GM12892 (cell line): ENCODE measurements around the gene KCNJ18.
"Not testable (repeated sequence)": the region's sequence is repeated elsewhere in the genome, so short reads cannot be mapped to it uniquely, and the experiment has no call there.

Source experiments
- POLR2A ChIP-seq: IDR thresholded peaks from 2 replicates; pipeline ENCODE4 v1.6.1; 2011; ENCODE audit warnings: low read depth, low read length, control low read depth
- POLR2AphosphoS5 ChIP-seq: IDR thresholded peaks from 2 replicates; pipeline ENCODE4 v1.6.1; 2011; ENCODE audit warnings: low read depth, low read length, control low read depth

- TF ChIP-seq POLR2AphosphoS5, POLR2A: not testable (repeated sequence)
Measured at GRCh38 chr17:21718971-21719370, 26.6 kb downstream of the KCNJ18 start.
